NT2/D1 (cell line): ENCODE results near the gene PITPNM3.

ENCODE experiments used
- SUZ12 ChIP-seq: IDR thresholded peaks from 2 replicates; pipeline ENCODE4 v1.6.1; 2011; ENCODE audit not compliant: insufficient read length, insufficient read depth; ENCODE audit errors: extremely low read depth
- YY1 ChIP-seq: IDR thresholded peaks from 2 replicates; pipeline ENCODE4 v1.6.1; 2011; ENCODE audit not compliant: insufficient read length, insufficient read depth
- ZNF274 ChIP-seq: IDR thresholded peaks from 2 replicates; pipeline ENCODE4 v1.6.1; 2011; ENCODE audit warnings: mild to moderate bottlenecking, low read depth, low read length

DNA sequence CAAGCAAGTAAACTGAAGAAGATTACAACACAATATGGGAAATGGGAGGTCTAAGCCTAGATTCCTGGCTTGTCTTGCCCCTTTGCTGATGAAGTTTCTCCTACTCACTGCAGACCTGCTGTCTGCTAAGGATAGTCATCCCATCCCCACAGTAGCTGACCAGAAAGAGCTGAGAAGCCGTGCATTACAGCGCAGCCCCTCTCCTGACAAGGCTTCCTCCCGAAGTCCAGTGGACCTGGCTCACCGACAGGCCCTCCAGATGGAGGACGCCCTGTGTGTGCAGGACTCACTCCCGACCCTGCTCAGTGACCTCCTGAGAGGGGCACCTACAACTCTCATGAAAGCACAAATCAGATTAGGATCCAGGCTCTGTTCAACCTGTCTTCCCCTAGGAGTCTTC lies 48.8 kb upstream of the PITPNM3 start:
- TF ChIP-seq YY1 (no peak), ZNF274 (no peak), SUZ12 (no peak)
